ENCODE results near the gene ST6GALNAC3. TPM values are rescaled to one million over a fixed set of nuclear protein-coding genes. Genes with fewer than 3 reads are reported as not detected.

The ST6GALNAC3 gene
- total RNA-seq, 1 donor from 2014 or later = 23.6 TPM

GRCh38 chr1:76443217-76443616, 368.7 kb downstream of the ST6GALNAC3 start:
- no peak overlapping the region for H3K27ac Mint-ChIP-seq

GRCh38 chr1:76444773-76445172, 370.2 kb downstream of the ST6GALNAC3 start:
- H3K79me2 ChIP-seq (ENCODE audit: low read depth) = no peaks in the 10 kb centered on the region
- H3K36me3 Mint-ChIP-seq = peaks cover 6% of the 10 kb centered on the region

More at GRCh38 chr1:76443217-76443616, 368.7 kb downstream of the ST6GALNAC3 start:
- no peak overlapping the region for H2AFZ ChIP-seq (replicated peaks)
- Mint-ChIP-seq H3K4me1 (peaks cover 8% of the 10 kb centered on the region), H3K27me3 (ENCODE audit: insufficient read depth, low read depth) (peaks cover 4% of the 10 kb centered on the region), H3K36me3 (peaks cover 5% of the 10 kb centered on the region), H3K4me3 (no peak overlapping the region), H3K9me3 (peaks cover 14% of the 10 kb centered on the region)
- no peak overlapping the region for H3K4me2 ChIP-seq
- DNase-seq (ENCODE audit: low spot score) = no peak
- TF ChIP-seq, protein P1, sequence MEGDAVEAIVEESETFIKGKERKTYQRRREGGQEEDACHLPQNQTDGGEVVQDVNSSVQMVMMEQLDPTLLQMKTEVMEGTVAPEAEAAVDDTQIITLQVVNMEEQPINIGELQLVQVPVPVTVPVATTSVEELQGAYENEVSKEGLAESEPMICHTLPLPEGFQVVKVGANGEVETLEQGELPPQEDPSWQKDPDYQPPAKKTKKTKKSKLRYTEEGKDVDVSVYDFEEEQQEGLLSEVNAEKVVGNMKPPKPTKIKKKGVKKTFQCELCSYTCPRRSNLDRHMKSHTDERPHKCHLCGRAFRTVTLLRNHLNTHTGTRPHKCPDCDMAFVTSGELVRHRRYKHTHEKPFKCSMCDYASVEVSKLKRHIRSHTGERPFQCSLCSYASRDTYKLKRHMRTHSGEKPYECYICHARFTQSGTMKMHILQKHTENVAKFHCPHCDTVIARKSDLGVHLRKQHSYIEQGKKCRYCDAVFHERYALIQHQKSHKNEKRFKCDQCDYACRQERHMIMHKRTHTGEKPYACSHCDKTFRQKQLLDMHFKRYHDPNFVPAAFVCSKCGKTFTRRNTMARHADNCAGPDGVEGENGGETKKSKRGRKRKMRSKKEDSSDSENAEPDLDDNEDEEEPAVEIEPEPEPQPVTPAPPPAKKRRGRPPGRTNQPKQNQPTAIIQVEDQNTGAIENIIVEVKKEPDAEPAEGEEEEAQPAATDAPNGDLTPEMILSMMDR (IDR thresholded peaks at IDR 0.05) = no peak
- TF ChIP-seq EZH2phosphoT487 (IDR thresholded peaks at IDR 0.05) = no peak
- no peak overlapping the region for H3K27ac ChIP-seq
- H4K20me1 ChIP-seq (ENCODE audit: low read depth) = no peaks in the 10 kb centered on the region
- no peaks in the 10 kb centered on the region for H3K9me3 ChIP-seq (ENCODE audit: low read depth)
- H3K27me3 ChIP-seq = no peaks in the 10 kb centered on the region
- no peaks in the 10 kb centered on the region for H3K36me3 ChIP-seq
- H3F3A ChIP-seq (ENCODE audit: low read depth) = no peaks in the 10 kb centered on the region
- no peak overlapping the region for H3K9ac ChIP-seq
- H3K4me1 ChIP-seq = no peaks in the 10 kb centered on the region
- no peak overlapping the region for H3K4me3 ChIP-seq
- no peaks in the 10 kb centered on the region for H3K79me2 ChIP-seq (ENCODE audit: low read depth)

GRCh38 chr1:76450229-76450628, 375.7 kb downstream of the ST6GALNAC3 start:
- no peak overlapping the region for H2AFZ ChIP-seq (replicated peaks)
- peaks cover 5% of the 10 kb centered on the region for H3K9me3 ChIP-seq (ENCODE audit: low read depth)
- no peak overlapping the region for H3K4me3 ChIP-seq
- no peak overlapping the region for H3K9ac ChIP-seq
- no peaks in the 10 kb centered on the region for H3K79me2 ChIP-seq (ENCODE audit: low read depth)
- no peak for TF ChIP-seq EZH2phosphoT487 (IDR thresholded peaks at IDR 0.05)
- TF ChIP-seq, protein P1 (IDR thresholded peaks at IDR 0.05) = no peak
- TF ChIP-seq EZH2 (IDR thresholded peaks at IDR 0.05) = no peak
- H3K27ac ChIP-seq = no peak overlapping the region
- no peaks in the 10 kb centered on the region for H3K27me3 ChIP-seq
- H3K4me1 Mint-ChIP-seq = no peaks in the 10 kb centered on the region
- no peak overlapping the region for H3K27ac Mint-ChIP-seq
- H3K36me3 Mint-ChIP-seq = peaks cover 16% of the 10 kb centered on the region
- H3F3A ChIP-seq (ENCODE audit: low read depth) = no peaks in the 10 kb centered on the region
- no peak overlapping the region for H3K4me2 ChIP-seq
- H3K4me3 Mint-ChIP-seq = no peak overlapping the region
- no peaks in the 10 kb centered on the region for H3K36me3 ChIP-seq
- H3K4me1 ChIP-seq = no peaks in the 10 kb centered on the region
- DNase-seq (ENCODE audit: low spot score) = no peak
- no peaks in the 10 kb centered on the region for H4K20me1 ChIP-seq (ENCODE audit: low read depth)
- no peaks in the 10 kb centered on the region for H3K27me3 Mint-ChIP-seq (ENCODE audit: insufficient read depth, low read depth)
- peaks cover 58% of the 10 kb centered on the region for H3K9me3 Mint-ChIP-seq

More at GRCh38 chr1:76444773-76445172, 370.2 kb downstream of the ST6GALNAC3 start:
- Histone ChIP-seq H2AFZ (replicated peaks) (no peak overlapping the region), H3K4me1 (no peaks in the 10 kb centered on the region), H3K4me3 (no peak overlapping the region), H3K9ac (no peak overlapping the region), H3K36me3 (no peaks in the 10 kb centered on the region), H3K27ac (no peak overlapping the region), H3K27me3 (no peaks in the 10 kb centered on the region), H4K20me1 (ENCODE audit: low read depth) (no peaks in the 10 kb centered on the region), H3K4me2 (no peak overlapping the region), H3K9me3 (ENCODE audit: low read depth) (no peaks in the 10 kb centered on the region), H3F3A (ENCODE audit: low read depth) (no peaks in the 10 kb centered on the region)
- Mint-ChIP-seq H3K27me3 (ENCODE audit: insufficient read depth, low read depth) (peaks cover 4% of the 10 kb centered on the region), H3K4me1 (peaks cover 8% of the 10 kb centered on the region), H3K27ac (no peak overlapping the region), H3K9me3 (peaks cover 17% of the 10 kb centered on the region), H3K4me3 (no peak overlapping the region)
- no peak for TF ChIP-seq EZH2 (IDR thresholded peaks at IDR 0.05)
- TF ChIP-seq, protein P1 (IDR thresholded peaks at IDR 0.05) = no peak
- no peak for DNase-seq (ENCODE audit: low spot score)
